Measurements from ENCODE around the gene KCNIP4. TPM values are rescaled to one million over a fixed set of nuclear protein-coding genes. Genes with fewer than 3 reads are reported as not detected.

The KCNIP4 gene
- total RNA-seq, 1 donor from 2014 or later, result 6.2 TPM

- Mint-ChIP-seq H3K9me3 (peaks cover 12% of the 10 kb centered on the region), H3K27ac (no peak overlapping the region)
Observed at GRCh38 chr4:20838476-20838875, 1110.1 kb downstream of the KCNIP4 start.

GRCh38 chr4:20832826-20833225, 1115.7 kb downstream of the KCNIP4 start:
- no peaks in the 10 kb centered on the region for H3K9me3 Mint-ChIP-seq
- H3K27me3 Mint-ChIP-seq, result no peaks in the 10 kb centered on the region
- no peaks in the 10 kb centered on the region for H3K36me3 Mint-ChIP-seq
- no peak overlapping the region for H3K27ac Mint-ChIP-seq
- no peak overlapping the region for H3K4me3 Mint-ChIP-seq
- no peak for DNase-seq (ENCODE audit: extremely low spot score, unreplicated experiment)
- no peak for TF ChIP-seq CTCF (conservative IDR thresholded peaks at IDR 0.05)
- no peaks in the 10 kb centered on the region for H3K4me1 Mint-ChIP-seq (ENCODE audit: unreplicated experiment)

More at GRCh38 chr4:20838476-20838875, 1110.1 kb downstream of the KCNIP4 start:
- Mint-ChIP-seq H3K4me3 (no peak overlapping the region), H3K4me1 (ENCODE audit: unreplicated experiment) (no peaks in the 10 kb centered on the region), H3K27me3 (no peaks in the 10 kb centered on the region), H3K36me3 (no peaks in the 10 kb centered on the region)
- TF ChIP-seq CTCF (conservative IDR thresholded peaks at IDR 0.05), result no peak
- no peak for DNase-seq (ENCODE audit: extremely low spot score, unreplicated experiment)

GRCh38 chr4:20831746-20832145, 1116.8 kb downstream of the KCNIP4 start:
- H3K27ac Mint-ChIP-seq, result no peak overlapping the region
- no peaks in the 10 kb centered on the region for H3K4me1 Mint-ChIP-seq (ENCODE audit: unreplicated experiment)
- no peak for DNase-seq (ENCODE audit: extremely low spot score, unreplicated experiment)
- no peak for TF ChIP-seq CTCF (conservative IDR thresholded peaks at IDR 0.05)
- H3K9me3 Mint-ChIP-seq, result no peaks in the 10 kb centered on the region
- no peaks in the 10 kb centered on the region for H3K36me3 Mint-ChIP-seq
- H3K27me3 Mint-ChIP-seq, result no peaks in the 10 kb centered on the region
- no peak overlapping the region for H3K4me3 Mint-ChIP-seq

- DNase-seq (ENCODE audit: extremely low spot score, unreplicated experiment), result no peak
- no peak overlapping the region for H3K27ac Mint-ChIP-seq
- peaks cover 10% of the 10 kb centered on the region for H3K9me3 Mint-ChIP-seq
- H3K36me3 Mint-ChIP-seq, result no peaks in the 10 kb centered on the region
- no peaks in the 10 kb centered on the region for H3K4me1 Mint-ChIP-seq (ENCODE audit: unreplicated experiment)
- H3K4me3 Mint-ChIP-seq, result no peak overlapping the region
- H3K27me3 Mint-ChIP-seq, result no peaks in the 10 kb centered on the region
- TF ChIP-seq CTCF (conservative IDR thresholded peaks at IDR 0.05), result no peak
Observed at GRCh38 chr4:20829617-20830357, 1118.8 kb downstream of the KCNIP4 start.

- H3K36me3 Mint-ChIP-seq, result no peaks in the 10 kb centered on the region
- no peaks in the 10 kb centered on the region for H3K27me3 Mint-ChIP-seq
- no peak overlapping the region for H3K27ac Mint-ChIP-seq
- H3K4me3 Mint-ChIP-seq, result no peak overlapping the region
- DNase-seq (ENCODE audit: extremely low spot score, unreplicated experiment), result no peak
- H3K9me3 Mint-ChIP-seq, result peaks cover 10% of the 10 kb centered on the region
- no peak for TF ChIP-seq CTCF (conservative IDR thresholded peaks at IDR 0.05)
- no peaks in the 10 kb centered on the region for H3K4me1 Mint-ChIP-seq (ENCODE audit: unreplicated experiment)
Observed at GRCh38 chr4:20825505-20825904, 1123.1 kb downstream of the KCNIP4 start.
